IPS DF 4.7 (cell line): ENCODE data around the gene TSC22D1.
"Not testable (repeated sequence)": the region's sequence is repeated elsewhere in the genome, so short reads cannot be mapped to it uniquely, and the experiment has no call there.

ENCODE experiments used
- DNase-seq: peaks from one replicate; pipeline ENCODE4 v3.0.0-alpha.2; 2013; ENCODE audit warnings: low spot score; ENCODE audit errors: extremely low read depth

TSC22D1 gene

GRCh38 chr13:44507639-44508038 is 68.5 kb downstream of the TSC22D1 start:
- DNase-seq = no peak

- no peak for DNase-seq
Measured at GRCh38 chr13:44506719-44507118, 69.4 kb downstream of the TSC22D1 start.

DNA sequence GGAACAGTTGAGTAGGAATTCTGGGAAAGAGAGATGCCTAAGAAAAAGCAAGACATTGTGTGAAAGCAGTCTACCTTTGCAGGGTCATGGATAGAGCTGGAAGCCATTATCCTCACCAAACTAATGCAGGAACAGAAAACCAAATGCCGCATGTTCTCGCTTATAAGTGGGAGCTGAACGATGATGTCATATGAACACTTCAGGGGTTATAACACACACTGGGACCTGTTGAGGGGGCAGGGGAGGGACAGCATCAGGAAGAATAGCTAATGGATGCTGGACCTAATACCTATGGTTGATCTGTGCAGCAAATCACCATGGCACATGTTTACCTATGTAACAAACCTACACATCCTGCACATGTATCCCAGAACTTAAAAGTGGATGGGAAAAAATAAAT is 69.9 kb downstream of the TSC22D1 start:
- no peak for DNase-seq

DNA sequence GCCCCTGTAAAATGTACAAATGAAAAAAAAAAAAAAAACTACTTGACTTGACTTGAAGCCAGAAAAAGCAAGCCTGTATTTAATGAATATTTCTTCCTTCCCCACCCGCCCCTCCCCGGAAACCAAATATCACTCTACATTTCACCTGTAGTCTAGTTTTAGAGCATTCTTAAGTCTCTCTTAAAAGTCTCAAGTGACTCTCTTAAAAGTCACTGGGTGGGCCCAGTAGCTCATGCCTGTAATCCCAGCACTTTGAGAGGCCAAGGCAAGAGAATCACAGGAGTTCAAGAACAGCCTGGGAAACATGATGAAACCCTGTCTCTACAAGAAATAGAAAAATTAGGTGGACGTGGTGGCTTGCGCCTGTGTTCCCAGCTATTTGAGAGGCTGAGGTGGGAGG is 72.0 kb downstream of the TSC22D1 start:
- no peak for DNase-seq

GRCh38 chr13:44498969-44499368 is 77.2 kb downstream of the TSC22D1 start:
- no peak for DNase-seq

DNA sequence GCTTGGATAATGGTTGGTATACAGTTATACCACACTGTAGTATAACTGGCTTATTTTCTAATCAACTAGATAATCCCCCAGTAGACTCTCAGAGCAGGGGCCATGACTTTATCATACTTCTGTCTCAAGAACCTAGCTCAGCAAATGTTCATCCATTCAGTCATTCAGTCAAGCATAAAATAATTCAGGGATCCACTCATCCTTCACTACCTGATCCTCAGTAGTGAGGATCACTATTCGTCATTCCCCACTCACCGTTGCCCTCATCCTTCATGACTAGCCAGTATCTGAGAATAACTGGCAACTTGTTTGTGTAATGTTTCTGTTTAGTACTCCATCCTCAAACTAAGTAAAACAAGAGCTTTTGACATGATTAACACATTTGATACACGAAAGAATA is 77.6 kb downstream of the TSC22D1 start:
- DNase-seq = no peak

- DNase-seq = no peak
Measured at GRCh38 chr13:44497801-44498200, 78.3 kb downstream of the TSC22D1 start.

GRCh38 chr13:44493213-44493812 is 82.8 kb downstream of the TSC22D1 start:
- DNase-seq = no peak

DNA sequence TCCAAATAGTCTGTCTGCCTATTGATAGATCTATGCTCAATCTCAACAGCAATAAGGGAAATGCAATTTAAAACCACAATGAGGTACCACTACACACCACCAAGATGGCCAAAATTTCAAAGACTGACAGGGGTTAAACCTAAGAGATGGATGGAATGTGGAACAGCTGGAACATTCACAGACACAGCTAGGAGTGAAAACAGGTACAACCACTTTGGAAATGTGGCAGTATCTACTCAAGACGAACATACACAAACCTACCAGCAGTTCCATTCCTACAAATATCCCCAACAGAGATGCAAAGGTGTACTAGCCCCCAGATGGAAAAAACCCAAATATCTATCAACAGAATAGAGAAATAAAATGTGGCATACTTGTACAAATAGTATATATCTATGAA is 86.4 kb downstream of the TSC22D1 start:
- DNase-seq = no peak

GRCh38 chr13:44487989-44488388 is 88.1 kb downstream of the TSC22D1 start:
- DNase-seq = no peak

DNA sequence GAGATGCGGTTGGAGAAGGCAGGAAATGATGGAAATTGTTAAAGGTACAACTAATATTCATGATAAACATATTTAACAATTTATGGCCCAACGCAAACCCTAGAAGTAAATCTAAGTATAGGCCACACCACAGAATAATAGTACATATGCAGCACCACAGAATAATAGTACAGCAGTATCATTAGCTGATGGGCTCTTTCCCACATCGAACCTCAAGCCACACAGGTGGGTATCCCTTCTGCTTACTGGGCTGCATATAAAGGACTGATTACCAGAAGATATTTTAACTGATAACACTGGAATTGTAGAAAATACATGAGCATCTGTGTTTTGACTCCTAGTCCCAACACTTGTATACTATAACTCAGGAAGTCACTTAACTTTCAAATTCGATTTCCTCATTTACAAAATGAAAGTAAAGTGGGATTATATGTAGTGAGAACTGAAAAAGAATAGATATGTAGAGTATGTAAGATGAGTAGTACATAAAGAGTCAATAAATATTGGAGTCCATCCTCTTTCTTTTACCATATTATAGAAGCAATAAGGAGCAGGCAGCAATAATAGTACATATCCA is 91.5 kb downstream of the TSC22D1 start:
- no peak for DNase-seq

DNA sequence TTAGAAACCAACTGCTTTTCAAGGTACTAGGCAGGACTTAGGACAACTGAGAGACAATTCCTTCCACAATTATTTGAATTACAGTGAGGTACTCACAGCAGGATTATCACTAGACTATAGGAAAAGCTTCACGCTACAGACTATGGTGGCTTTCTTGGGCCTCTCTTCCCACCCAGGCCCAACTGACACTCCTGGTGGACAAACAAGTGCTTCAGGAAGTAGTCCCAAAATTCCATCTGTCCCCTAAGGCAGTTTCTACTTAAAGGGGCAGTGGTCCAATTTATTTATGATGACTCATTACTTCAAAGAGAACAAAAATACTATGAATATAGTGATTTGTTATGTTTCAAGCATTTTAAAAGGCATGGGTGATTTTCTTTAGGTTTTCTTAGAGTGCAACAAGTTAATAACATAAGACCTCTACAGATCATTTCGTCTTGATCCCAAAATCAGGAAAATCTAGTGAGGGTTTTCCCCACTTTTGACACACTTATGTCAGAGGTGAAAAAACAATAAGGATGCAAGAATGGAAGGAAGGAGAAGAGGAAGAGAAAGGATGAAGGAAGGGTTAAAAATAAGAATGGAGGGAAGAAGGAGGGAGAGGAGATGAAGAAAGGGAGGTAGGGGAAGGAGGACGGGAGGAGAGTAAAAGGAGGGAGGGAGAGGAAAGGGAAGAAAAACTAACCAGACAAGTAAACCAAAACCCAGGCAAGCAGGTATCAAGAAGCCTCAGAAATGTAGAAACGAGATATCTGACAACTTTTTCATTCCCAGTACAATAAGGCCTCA is 101.8 kb downstream of the TSC22D1 start:
- DNase-seq = no peak

- no peak for DNase-seq
Measured at GRCh38 chr13:44471686-44472085, 104.4 kb downstream of the TSC22D1 start.

GRCh38 chr13:44470638-44471562 is 105.2 kb downstream of the TSC22D1 start:
- DNase-seq = no peak

DNA sequence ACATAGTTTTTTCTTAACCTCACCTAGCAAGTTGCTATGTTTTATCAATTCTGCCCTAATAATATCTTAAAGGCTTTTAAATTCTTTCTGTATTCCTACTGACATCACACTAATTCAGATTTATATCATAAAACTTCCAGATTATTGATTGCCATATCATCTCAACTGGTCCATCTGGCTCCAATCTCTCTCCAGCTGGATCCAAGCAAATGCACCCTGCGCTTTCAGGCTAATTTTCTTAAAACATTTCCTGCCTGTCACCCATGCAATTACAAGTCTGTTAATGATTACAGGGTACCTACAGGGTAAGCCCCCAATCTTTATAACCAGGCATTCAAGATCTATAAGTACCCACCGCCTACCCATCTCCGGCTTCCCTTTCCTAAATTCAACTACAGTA is 107.3 kb downstream of the TSC22D1 start:
- DNase-seq = no peak

DNA sequence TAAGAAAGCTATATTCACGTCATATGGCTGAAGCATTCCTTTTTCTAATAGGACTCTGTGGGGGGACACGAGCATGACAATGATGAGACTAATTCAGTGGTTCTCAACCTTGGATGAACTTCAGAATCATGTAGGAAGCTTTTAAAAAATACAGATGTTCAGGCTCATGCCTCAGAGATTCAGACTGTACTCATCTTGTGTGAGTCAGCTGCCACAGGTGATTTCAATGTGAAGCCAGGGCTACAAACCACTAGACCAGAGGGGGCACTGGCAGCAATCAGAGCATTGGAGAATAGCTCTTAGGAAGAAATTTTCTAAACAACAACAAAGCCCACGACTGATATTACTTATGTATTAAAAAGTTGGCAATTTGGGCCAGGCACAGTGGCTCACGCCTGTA is 110.8 kb downstream of the TSC22D1 start:
- no peak for DNase-seq

GRCh38 chr13:44464471-44464870 is 111.7 kb downstream of the TSC22D1 start:
- DNase-seq = no peak

- DNase-seq = no peak
Measured at GRCh38 chr13:44463759-44464158, 112.4 kb downstream of the TSC22D1 start.

GRCh38 chr13:44459674-44460073 is 116.5 kb downstream of the TSC22D1 start:
- no peak for DNase-seq

- no peak for DNase-seq
Measured at GRCh38 chr13:44458313-44458975, 117.7 kb downstream of the TSC22D1 start.

DNA sequence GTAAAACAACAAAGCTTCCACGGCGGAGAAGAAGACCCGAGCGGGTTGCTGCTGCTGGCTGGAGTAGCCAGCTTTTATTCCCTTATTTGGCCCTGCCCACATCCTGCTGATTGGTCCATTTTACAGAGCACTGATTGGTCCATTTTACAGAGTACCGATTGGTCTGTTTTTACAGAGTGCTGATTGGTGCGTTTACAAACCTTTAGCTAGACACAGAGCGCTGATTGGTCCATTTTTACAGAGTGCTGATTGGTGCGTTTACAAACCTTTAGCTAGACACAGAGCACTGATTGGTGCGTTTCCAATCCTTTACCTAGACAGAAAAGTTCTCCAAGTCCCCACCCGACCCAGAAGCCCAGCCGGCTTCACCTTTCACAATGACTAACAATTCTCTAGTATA is 119.9 kb downstream of the TSC22D1 start:
- DNase-seq = not testable (repeated sequence)
